Muscle layer of colon (tissue), 2 donors: ENCODE measurements around the gene PCCB.
"Not testable (repeated sequence)": the region's sequence is repeated elsewhere in the genome, so short reads cannot be mapped to it uniquely, and the experiment has no call there.

Experiments
- H3K27ac ChIP-seq: one replicate; pipeline ENCODE4 v1.7.0; 2013; ENCODE audit warnings: low read depth, mild to moderate bottlenecking, low read length, moderate library complexity
- H3K27me3 ChIP-seq, 2 donors: one replicate each; pipeline ENCODE4 v1.7.0; 2013; ENCODE audit warnings: low read length in 2 of 2, mild to moderate bottlenecking in 2 of 2; ENCODE audit not compliant: insufficient read depth in 2 of 2, control insufficient read depth in 1 of 2
- H3K36me3 ChIP-seq: one replicate; pipeline ENCODE4 v1.7.0; 2013; ENCODE audit warnings: mild to moderate bottlenecking, low read length; ENCODE audit not compliant: insufficient read depth
- H3K4me1 ChIP-seq: one replicate; pipeline ENCODE4 v1.7.0; 2013; ENCODE audit warnings: mild to moderate bottlenecking, low read length; ENCODE audit not compliant: insufficient read depth
- H3K4me3 ChIP-seq, 2 donors: one replicate each; pipeline ENCODE4 v1.7.0; 2013; ENCODE audit warnings: low read length in 2 of 2, low read depth in 1 of 2, mild to moderate bottlenecking in 1 of 2, moderate library complexity in 1 of 2
- H3K9ac ChIP-seq: one replicate; pipeline ENCODE4 v1.7.0; 2013; ENCODE audit warnings: low read length
- H3K9me3 ChIP-seq: one replicate; pipeline ENCODE4 v1.7.0; 2013; ENCODE audit warnings: mild to moderate bottlenecking, low read length
- donor health status: abdominal sarcoma.
- donor health status: Adenocarcinoma of cecum.

The PCCB gene

GRCh38 chr3:136263251-136263650 lies 13.1 kb downstream of the PCCB start:
- Histone ChIP-seq H3K27me3 (no peaks in the 10 kb centered on the region), H3K36me3 (peaks cover 25% of the 10 kb centered on the region), H3K9ac (no peak overlapping the region), H3K4me3 (no peak overlapping the region), H3K9me3 (no peaks in the 10 kb centered on the region), H3K27ac (no peak overlapping the region), H3K4me1 (no peaks in the 10 kb centered on the region)

- not testable (repeated sequence) for H3K9ac ChIP-seq, H3K27ac ChIP-seq
- H3K36me3 ChIP-seq: peaks cover 10% of the 10 kb centered on the region
These were observed 16.5 kb downstream of the PCCB start for GRCh38 chr3:136266468-136267125.

GRCh38 chr3:136267235-136267634 lies 17.1 kb downstream of the PCCB start:
- Histone ChIP-seq H3K4me3 (no peak overlapping the region), H3K4me1 (no peaks in the 10 kb centered on the region), H3K9me3 (no peaks in the 10 kb centered on the region), H3K36me3 (peaks cover 5% of the 10 kb centered on the region), H3K27me3 (no peaks in the 10 kb centered on the region), H3K9ac (no peak overlapping the region), H3K27ac (no peak overlapping the region)

More at GRCh38 chr3:136266468-136267125, 16.5 kb downstream of the PCCB start:
- not testable (repeated sequence) for H3K9me3 ChIP-seq, H3K4me1 ChIP-seq, H3K27me3 ChIP-seq, H3K4me3 ChIP-seq

- no peak overlapping the region for H3K4me3 ChIP-seq
- H3K9me3 ChIP-seq: no peaks in the 10 kb centered on the region
- H3K4me1 ChIP-seq: no peaks in the 10 kb centered on the region
- no peaks in the 10 kb centered on the region for H3K36me3 ChIP-seq
- H3K27me3 ChIP-seq: no peaks in the 10 kb centered on the region
- no peak overlapping the region for H3K9ac ChIP-seq
- H3K27ac ChIP-seq: no peak overlapping the region
These were observed 20.0 kb downstream of the PCCB start for GRCh38 chr3:136270179-136270578.

GRCh38 chr3:136271626-136272025 lies 21.5 kb downstream of the PCCB start:
- H3K27ac ChIP-seq, H3K4me1 ChIP-seq, H3K27me3 ChIP-seq, H3K9ac ChIP-seq, H3K4me3 ChIP-seq, H3K9me3 ChIP-seq, H3K36me3 ChIP-seq: not testable (repeated sequence)

- no peaks in the 10 kb centered on the region for H3K4me1 ChIP-seq
- H3K9me3 ChIP-seq: peaks cover 2% of the 10 kb centered on the region
- no peak overlapping the region for H3K4me3 ChIP-seq
- H3K27ac ChIP-seq: no peak overlapping the region
- peaks cover 7% of the 10 kb centered on the region for H3K36me3 ChIP-seq
- H3K27me3 ChIP-seq: no peaks in the 10 kb centered on the region
- H3K9ac ChIP-seq: no peak overlapping the region
These were observed 26.1 kb downstream of the PCCB start for GRCh38 chr3:136276049-136276755.

- no peak overlapping the region for H3K9ac ChIP-seq
- no peak overlapping the region for H3K4me3 ChIP-seq
- no peak overlapping the region for H3K27ac ChIP-seq
- peaks cover 7% of the 10 kb centered on the region for H3K36me3 ChIP-seq
- no peaks in the 10 kb centered on the region for H3K4me1 ChIP-seq
- peaks cover 4% of the 10 kb centered on the region for H3K9me3 ChIP-seq
- H3K27me3 ChIP-seq: no peaks in the 10 kb centered on the region
These were observed 27.0 kb downstream of the PCCB start for GRCh38 chr3:136277115-136277514.

- H3K9me3 ChIP-seq: peaks cover 4% of the 10 kb centered on the region
- no peak overlapping the region for H3K9ac ChIP-seq
- no peak overlapping the region for H3K27ac ChIP-seq
- H3K36me3 ChIP-seq: peaks cover 7% of the 10 kb centered on the region
- no peaks in the 10 kb centered on the region for H3K27me3 ChIP-seq
- peaks cover 3% of the 10 kb centered on the region for H3K4me1 ChIP-seq
- H3K4me3 ChIP-seq: no peak overlapping the region
These were observed 27.5 kb downstream of the PCCB start for GRCh38 chr3:136277634-136278033.

GRCh38 chr3:136279092-136279491 lies 29.0 kb downstream of the PCCB start:
- H3K27me3 ChIP-seq: no peaks in the 10 kb centered on the region
- H3K27ac ChIP-seq: no peak overlapping the region
- H3K4me1 ChIP-seq: peaks cover 7% of the 10 kb centered on the region
- H3K4me3 ChIP-seq: no peak overlapping the region
- H3K9me3 ChIP-seq: peaks cover 4% of the 10 kb centered on the region
- H3K36me3 ChIP-seq: peaks cover 7% of the 10 kb centered on the region
- no peak overlapping the region for H3K9ac ChIP-seq

GRCh38 chr3:136280961-136281360 lies 30.8 kb downstream of the PCCB start:
- H3K9me3 ChIP-seq: peaks cover 4% of the 10 kb centered on the region
- H3K36me3 ChIP-seq: peaks cover 15% of the 10 kb centered on the region
- no peak overlapping the region for H3K9ac ChIP-seq
- H3K4me1 ChIP-seq: peaks cover 7% of the 10 kb centered on the region
- no peak overlapping the region for H3K27ac ChIP-seq
- no peaks in the 10 kb centered on the region for H3K27me3 ChIP-seq
- no peak overlapping the region for H3K4me3 ChIP-seq

- no peak overlapping the region for H3K4me3 ChIP-seq
- H3K9me3 ChIP-seq: peaks cover 4% of the 10 kb centered on the region
- peaks cover 17% of the 10 kb centered on the region for H3K36me3 ChIP-seq
- no peak overlapping the region for H3K9ac ChIP-seq
- no peaks in the 10 kb centered on the region for H3K27me3 ChIP-seq
- no peak overlapping the region for H3K27ac ChIP-seq
- H3K4me1 ChIP-seq: peaks cover 7% of the 10 kb centered on the region
These were observed 31.9 kb downstream of the PCCB start for GRCh38 chr3:136281966-136282520.
